Caco-2 (cell line): Measurements from ENCODE around the gene SOHLH1. TPM values are rescaled to one million over a fixed set of nuclear protein-coding genes. Genes with fewer than 3 reads are reported as not detected.
A peak's percentile ranks its signal among the peaks of the same experiment; 100 is the strongest.

Experiments
- BruUV-seq: library from RNA; stranded (reverse); fragments of 400-500 nt; replicated peaks from 2 replicates; lab custom pipeline; 2021; lab: Mats Ljungman, UMichigan
- CTCF ChIA-PET: fragments of 300-600 bp; sonication (Branson Sonifier 250); formaldehyde crosslinking; loops from one replicate; lab custom pipeline; 2022; ENCODE audit warnings: antibody characterized with exemption; lab: Charles Lee
- POLR2A ChIA-PET: fragments of 300-600 bp; sonication (Branson Sonifier 250); formaldehyde crosslinking; loops from one replicate; lab custom pipeline; 2022; ENCODE audit warnings: antibody characterized with exemption; lab: Charles Lee
- DNase-seq, 2 experiments: peaks; one replicate each; pipeline versions ENCODE4 v3.0.0 to v3.0.0-alpha.2; 2020 to 2022
- H3K27me3 ChIP-seq: replicated peaks from 2 replicates; pipeline ENCODE4 v1.6.0; 2011; ENCODE audit warnings: low read length; ENCODE audit not compliant: control insufficient read depth, insufficient read depth
- H3K36me3 ChIP-seq: 2 replicates; pipeline ENCODE4 v1.5.1; 2011; ENCODE audit warnings: low read length; ENCODE audit not compliant: control insufficient read depth, insufficient read depth
- H3K4me1 ChIP-seq: fragments of 250-450 bp; sonication (Bioruptor Pico); 2 replicates; pipeline ENCODE4 v1.5.1; 2020; ENCODE audit warnings: mild to moderate bottlenecking
- H3K4me3 ChIP-seq: 2 replicates; pipeline ENCODE4 v1.5.1; 2011; ENCODE audit warnings: low read depth, mild to moderate bottlenecking, control low read depth, low read length
- H3K9me3 ChIP-seq: fragments of 250-450 bp; sonication (Bioruptor Pico); 2 replicates; pipeline ENCODE4 v1.5.1; 2020; ENCODE audit warnings: mild to moderate bottlenecking, moderate library complexity
- H3K27ac Mint-ChIP-seq: one replicate; pipeline ENCODE4 v1.8.0; 2022; ENCODE audit warnings: mixed read lengths; ENCODE audit not compliant: unreplicated experiment
- H3K27me3 Mint-ChIP-seq: one replicate; pipeline ENCODE4 v1.8.0; 2022; ENCODE audit warnings: mixed read lengths; ENCODE audit not compliant: insufficient read depth, unreplicated experiment
- H3K36me3 Mint-ChIP-seq: one replicate; pipeline ENCODE4 v1.8.0; 2022; ENCODE audit warnings: mild to moderate bottlenecking, mixed read lengths; ENCODE audit not compliant: insufficient read depth, unreplicated experiment
- H3K4me1 Mint-ChIP-seq: one replicate; pipeline ENCODE4 v1.8.0; 2022; ENCODE audit warnings: low read depth, mixed read lengths; ENCODE audit not compliant: unreplicated experiment
- H3K4me3 Mint-ChIP-seq: one replicate; pipeline ENCODE4 v1.8.0; 2022; ENCODE audit warnings: mild to moderate bottlenecking, moderate library complexity, mixed read lengths; ENCODE audit not compliant: unreplicated experiment
- H3K9me3 Mint-ChIP-seq: one replicate; pipeline ENCODE4 v1.8.0; 2022; ENCODE audit warnings: mixed read lengths; ENCODE audit not compliant: unreplicated experiment
- intact Hi-C: fragments of 100-400 bp; cut with micrococcal nuclease; formaldehyde crosslinking; loops from one replicate; pipeline ENCODE4 v1.10.0; 2022; ENCODE audit not compliant: unreplicated experiment
- total RNA-seq: library from RNA; stranded (reverse); gene quantifications from 2 replicates; pipeline ENCODE4 v1.2.3, GENCODE V29; 2022
- TF ChIP-seq, protein P1 (sequence below), 2 experiments: fragments of 200-600 bp in 1 of 2; IDR thresholded peaks; 1 replicate in 1 of 2; 2 replicates in 1 of 2; pipeline versions ENCODE4 v1.5.1 to v1.8.0; 2011 to 2022; ENCODE audit warnings: antibody characterized with exemption in 1 of 2, control low read depth in 1 of 2, inconsistent platforms in 1 of 2, low read depth in 1 of 2, low read length in 1 of 2, mild to moderate bottlenecking in 1 of 2, moderate library complexity in 1 of 2; ENCODE audit not compliant: insufficient read depth in 1 of 2, severe bottlenecking in 1 of 2, unreplicated experiment in 1 of 2

Gene SOHLH1
- total RNA-seq, 1 experiment from 2014 or later, result 44.9 TPM

DNA sequence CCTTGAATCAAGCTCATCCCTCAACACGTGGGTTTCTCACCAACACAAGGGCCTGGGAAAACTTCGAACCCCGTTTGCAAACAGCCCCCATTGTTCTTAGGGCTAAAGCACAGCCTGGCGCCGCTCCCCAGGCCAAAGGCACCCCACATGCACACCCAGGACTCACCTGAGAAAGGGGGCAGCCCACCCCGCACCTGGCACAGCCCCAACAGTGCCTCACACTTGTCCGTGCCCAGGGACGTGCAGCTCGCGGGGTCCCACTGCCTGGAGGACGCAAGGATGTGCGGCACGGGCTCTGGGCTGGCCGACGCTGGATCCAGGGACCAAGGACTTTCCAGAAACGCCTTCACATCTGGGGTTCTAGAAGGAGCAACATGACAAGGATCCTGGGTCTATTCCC, 2.8 kb downstream of the SOHLH1 start:
- Histone ChIP-seq H3K36me3 (peaks cover 4% of the 10 kb centered on the region), H3K27me3 (no peaks in the 10 kb centered on the region), H3K4me3 (no peak overlapping the region), H3K4me1 (peaks cover 14% of the 10 kb centered on the region), H3K9me3 (no peaks in the 10 kb centered on the region)
- Mint-ChIP-seq H3K4me3 (no peak overlapping the region), H3K36me3 (peaks cover 4% of the 10 kb centered on the region), H3K27ac (peak overlapping the region; percentile 50), H3K27me3 (no peaks in the 10 kb centered on the region), H3K9me3 (no peaks in the 10 kb centered on the region), H3K4me1 (no peaks in the 10 kb centered on the region)
- CTCF ChIA-PET, result no interaction called here
- intact Hi-C loops, result no loop called here
- TF ChIP-seq, protein P1, sequence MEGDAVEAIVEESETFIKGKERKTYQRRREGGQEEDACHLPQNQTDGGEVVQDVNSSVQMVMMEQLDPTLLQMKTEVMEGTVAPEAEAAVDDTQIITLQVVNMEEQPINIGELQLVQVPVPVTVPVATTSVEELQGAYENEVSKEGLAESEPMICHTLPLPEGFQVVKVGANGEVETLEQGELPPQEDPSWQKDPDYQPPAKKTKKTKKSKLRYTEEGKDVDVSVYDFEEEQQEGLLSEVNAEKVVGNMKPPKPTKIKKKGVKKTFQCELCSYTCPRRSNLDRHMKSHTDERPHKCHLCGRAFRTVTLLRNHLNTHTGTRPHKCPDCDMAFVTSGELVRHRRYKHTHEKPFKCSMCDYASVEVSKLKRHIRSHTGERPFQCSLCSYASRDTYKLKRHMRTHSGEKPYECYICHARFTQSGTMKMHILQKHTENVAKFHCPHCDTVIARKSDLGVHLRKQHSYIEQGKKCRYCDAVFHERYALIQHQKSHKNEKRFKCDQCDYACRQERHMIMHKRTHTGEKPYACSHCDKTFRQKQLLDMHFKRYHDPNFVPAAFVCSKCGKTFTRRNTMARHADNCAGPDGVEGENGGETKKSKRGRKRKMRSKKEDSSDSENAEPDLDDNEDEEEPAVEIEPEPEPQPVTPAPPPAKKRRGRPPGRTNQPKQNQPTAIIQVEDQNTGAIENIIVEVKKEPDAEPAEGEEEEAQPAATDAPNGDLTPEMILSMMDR (IDR thresholded peaks at IDR 0.05; ENCODE audit: insufficient read depth in 1 of 2, low read depth in 1 of 2, low read length in 1 of 2, severe bottlenecking in 1 of 2, unreplicated experiment in 1 of 2), result no peak
- BruUV-seq, result no TSS peak
- POLR2A ChIA-PET, result no interaction called here
- no peak for DNase-seq

DNA sequence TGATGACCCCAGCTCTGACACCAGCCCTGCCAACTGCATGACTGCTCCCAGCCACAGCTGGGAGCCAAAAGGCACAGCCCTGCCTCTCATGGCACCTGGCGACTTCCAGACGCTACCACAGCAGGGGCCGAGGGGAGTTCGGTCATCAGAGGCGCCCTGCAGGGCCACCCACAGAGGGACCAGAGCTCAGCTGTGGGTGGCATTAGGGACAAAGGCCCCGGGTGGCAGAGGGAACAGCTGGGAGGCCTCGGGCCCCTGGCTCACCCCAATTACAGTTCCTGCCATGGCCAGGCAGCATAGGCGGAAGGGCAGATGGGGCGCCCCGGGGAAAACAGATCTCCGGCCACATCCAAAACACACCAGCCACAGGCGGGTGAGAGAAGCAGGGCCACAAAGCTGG, 3.6 kb downstream of the SOHLH1 start:
- H3K4me1 Mint-ChIP-seq, result no peaks in the 10 kb centered on the region
- no TSS peak for BruUV-seq

DNA sequence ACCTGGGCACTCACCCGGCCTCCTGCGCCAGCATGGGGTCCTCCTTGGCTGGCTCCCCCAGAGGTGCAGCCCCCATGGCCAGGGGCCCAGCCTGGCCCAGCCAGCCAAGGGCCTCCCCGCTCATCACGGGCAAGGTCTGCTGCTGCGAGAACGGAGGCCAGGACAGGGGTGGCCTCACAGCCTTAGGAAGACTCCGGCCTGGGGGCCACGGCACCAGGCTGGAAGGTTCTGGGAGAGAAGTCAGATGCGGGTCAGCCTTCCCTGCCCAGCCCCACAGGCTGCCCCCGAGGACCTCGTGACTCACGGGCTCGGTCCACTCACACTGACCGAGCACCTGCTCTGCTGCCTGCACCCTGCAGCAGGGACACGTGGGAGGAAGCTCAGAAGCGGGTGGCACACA, 4.2 kb downstream of the SOHLH1 start:
- no peaks in the 10 kb centered on the region for H3K27me3 Mint-ChIP-seq
- peaks cover 6% of the 10 kb centered on the region for H3K4me1 ChIP-seq
- intact Hi-C loops, result no loop called here
- H3K27ac Mint-ChIP-seq, result no peak overlapping the region
- no peaks in the 10 kb centered on the region for H3K4me1 Mint-ChIP-seq
- POLR2A ChIA-PET, result no interaction called here
- no peaks in the 10 kb centered on the region for H3K9me3 ChIP-seq
- CTCF ChIA-PET, result no interaction called here
- H3K36me3 Mint-ChIP-seq, result peaks cover 8% of the 10 kb centered on the region
- no peaks in the 10 kb centered on the region for H3K9me3 Mint-ChIP-seq
- H3K4me3 Mint-ChIP-seq, result no peak overlapping the region
- H3K27me3 ChIP-seq, result no peaks in the 10 kb centered on the region
- TF ChIP-seq, protein P1 (IDR thresholded peaks at IDR 0.05; ENCODE audit: insufficient read depth in 1 of 2, low read depth in 1 of 2, low read length in 1 of 2, severe bottlenecking in 1 of 2, unreplicated experiment in 1 of 2), result no peak
- DNase-seq, result no peak
- no TSS peak for BruUV-seq
- H3K4me3 ChIP-seq, result no peak overlapping the region
- peaks cover 4% of the 10 kb centered on the region for H3K36me3 ChIP-seq

More for the DNA sequence above, 3.6 kb downstream of the SOHLH1 start:
- H3K9me3 Mint-ChIP-seq, result no peaks in the 10 kb centered on the region
- intact Hi-C loops, result no loop called here
- no peaks in the 10 kb centered on the region for H3K27me3 Mint-ChIP-seq
- CTCF ChIA-PET, result no interaction called here
- no peaks in the 10 kb centered on the region for H3K9me3 ChIP-seq
- H3K4me3 ChIP-seq, result no peak overlapping the region
- peaks cover 4% of the 10 kb centered on the region for H3K36me3 ChIP-seq
- no peak overlapping the region for H3K27ac Mint-ChIP-seq
- no peak overlapping the region for H3K4me3 Mint-ChIP-seq
- H3K4me1 ChIP-seq, result peaks cover 12% of the 10 kb centered on the region
- TF ChIP-seq, protein P1 (IDR thresholded peaks at IDR 0.05; ENCODE audit: insufficient read depth in 1 of 2, low read depth in 1 of 2, low read length in 1 of 2, severe bottlenecking in 1 of 2, unreplicated experiment in 1 of 2), result no peak
- H3K36me3 Mint-ChIP-seq, result peaks cover 8% of the 10 kb centered on the region
- H3K27me3 ChIP-seq, result no peaks in the 10 kb centered on the region
- no peak for DNase-seq
- POLR2A ChIA-PET, result no interaction called here
